ENCODE results near the gene CLEC2A.

CLEC2A gene

DNA sequence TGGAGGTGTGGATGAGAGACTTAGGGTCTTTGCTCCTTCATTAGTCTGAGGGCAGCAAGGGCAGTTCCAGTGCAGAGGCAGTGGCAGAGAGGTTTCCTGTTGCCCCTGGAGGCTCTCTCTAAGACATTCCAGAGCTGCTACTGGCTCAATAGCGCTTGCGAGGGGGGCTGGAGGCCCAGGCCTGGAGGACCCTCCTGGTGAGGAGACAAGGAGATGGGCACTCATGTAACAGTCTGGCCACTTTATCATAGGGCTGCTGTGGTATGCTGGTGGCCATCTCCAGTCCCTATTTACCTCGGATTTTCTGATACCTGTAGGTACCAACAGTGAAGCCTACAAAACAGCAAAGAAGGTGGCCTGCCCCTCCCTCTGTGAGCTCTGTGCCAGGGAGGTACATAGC is 12.7 kb downstream of the CLEC2A start:
- DNase-seq (ENCODE audit: insufficient read length, low spot score): no peak
- no peak for FAIRE-seq
- no peak for TF ChIP-seq POLR2A (IDR thresholded peaks at IDR 0.05; ENCODE audit: low read depth, low read length)

- no peak for TF ChIP-seq POLR2A (IDR thresholded peaks at IDR 0.05; ENCODE audit: low read depth, low read length)
- FAIRE-seq (no peak), DNase-seq (ENCODE audit: insufficient read length, low spot score) (no peak)
Measured at GRCh38 chr12:9911708-9912107, 20.5 kb downstream of the CLEC2A start.

DNA sequence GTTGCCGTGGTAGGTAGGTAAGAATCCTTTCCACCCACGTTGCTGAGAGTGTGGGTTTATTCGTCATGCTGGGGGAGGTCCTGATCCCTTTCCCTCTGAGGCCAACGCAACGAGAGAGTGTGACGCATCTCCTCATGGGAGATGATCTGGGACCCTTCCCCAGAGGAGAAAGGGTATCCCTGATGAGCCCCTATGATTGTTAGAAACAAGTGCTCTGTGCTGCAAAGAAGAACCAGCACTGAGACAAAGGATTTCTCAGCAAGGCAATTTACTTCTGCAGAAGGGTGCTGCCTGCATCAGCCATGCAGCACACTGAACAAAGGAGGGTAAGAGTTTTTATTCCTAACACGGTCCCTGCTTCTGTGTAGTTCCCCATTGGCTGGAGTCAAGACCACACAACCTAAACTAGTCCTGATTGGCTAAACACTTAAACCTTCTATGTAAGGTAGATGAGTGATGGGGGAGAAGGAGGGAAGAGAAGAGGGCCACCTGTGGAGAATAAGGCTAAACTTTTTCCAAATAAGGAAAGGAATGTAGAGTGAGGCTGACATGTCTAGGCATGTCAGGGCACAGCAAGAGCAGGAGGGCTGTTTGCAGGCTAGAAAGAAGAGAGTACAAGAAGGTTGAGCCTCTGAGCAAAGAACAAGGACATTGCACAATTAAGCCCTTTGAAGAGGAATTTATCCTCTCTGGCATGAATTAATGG is 21.3 kb downstream of the CLEC2A start:
- TF ChIP-seq POLR2A (IDR thresholded peaks at IDR 0.05; ENCODE audit: low read depth, low read length): no peak

GRCh38 chr12:9909724-9910123 is 22.4 kb downstream of the CLEC2A start:
- no peak for TF ChIP-seq POLR2A (IDR thresholded peaks at IDR 0.05; ENCODE audit: low read depth, low read length)
- DNase-seq (ENCODE audit: insufficient read length, low spot score) (no peak), FAIRE-seq (no peak)

More for the DNA sequence above, 21.3 kb downstream of the CLEC2A start:
- DNase-seq (ENCODE audit: insufficient read length, low spot score) (no peak), FAIRE-seq (no peak)

DNA sequence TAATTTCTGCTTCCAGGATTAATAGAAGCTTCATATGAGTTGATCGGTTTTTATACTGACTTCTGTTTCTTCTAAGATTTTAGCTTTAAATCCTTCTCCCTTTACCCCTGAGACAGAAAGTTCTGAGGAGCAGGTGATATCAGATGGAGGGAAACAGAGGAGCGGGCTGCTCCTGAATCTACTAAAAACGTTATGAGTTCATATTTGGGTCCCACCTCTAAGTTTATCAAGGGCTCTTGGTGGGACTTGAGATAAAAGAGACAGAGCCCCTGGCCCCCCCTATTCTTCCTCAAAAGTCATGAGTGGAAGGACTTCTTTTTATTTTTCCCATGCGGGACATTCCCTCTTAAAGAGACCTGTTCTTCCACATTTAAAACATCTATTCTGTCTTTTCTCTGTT is 23.8 kb downstream of the CLEC2A start:
- DNase-seq (ENCODE audit: insufficient read length, low spot score) (no peak), FAIRE-seq (no peak)
- no peak for TF ChIP-seq POLR2A (IDR thresholded peaks at IDR 0.05; ENCODE audit: low read depth, low read length)

DNA sequence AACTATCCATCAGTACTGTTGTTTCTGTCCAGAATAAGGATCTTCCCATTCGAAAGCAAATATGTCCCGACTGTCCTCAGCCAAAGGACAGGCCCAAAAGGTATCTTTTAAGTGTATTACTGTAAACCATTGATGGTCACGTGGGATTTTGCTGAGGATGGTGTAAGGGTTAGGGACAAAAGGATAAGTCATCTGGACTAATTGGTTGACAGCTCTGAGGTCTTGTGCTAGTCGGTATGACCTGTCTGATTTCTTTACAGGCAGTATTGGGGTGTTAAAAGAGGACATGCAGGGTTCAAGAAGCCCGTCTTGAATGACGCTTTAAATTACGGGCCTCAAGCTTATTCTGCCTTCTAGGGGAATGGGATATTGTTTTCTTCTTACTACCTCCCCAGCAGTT is 24.4 kb downstream of the CLEC2A start:
- no peak for DNase-seq (ENCODE audit: insufficient read length, low spot score)
- FAIRE-seq: no peak
- no peak for TF ChIP-seq POLR2A (IDR thresholded peaks at IDR 0.05; ENCODE audit: low read depth, low read length)

GRCh38 chr12:9906873-9907272 is 25.3 kb downstream of the CLEC2A start:
- FAIRE-seq (no peak), DNase-seq (ENCODE audit: insufficient read length, low spot score) (no peak)
- TF ChIP-seq POLR2A (IDR thresholded peaks at IDR 0.05; ENCODE audit: low read depth, low read length): no peak

DNA sequence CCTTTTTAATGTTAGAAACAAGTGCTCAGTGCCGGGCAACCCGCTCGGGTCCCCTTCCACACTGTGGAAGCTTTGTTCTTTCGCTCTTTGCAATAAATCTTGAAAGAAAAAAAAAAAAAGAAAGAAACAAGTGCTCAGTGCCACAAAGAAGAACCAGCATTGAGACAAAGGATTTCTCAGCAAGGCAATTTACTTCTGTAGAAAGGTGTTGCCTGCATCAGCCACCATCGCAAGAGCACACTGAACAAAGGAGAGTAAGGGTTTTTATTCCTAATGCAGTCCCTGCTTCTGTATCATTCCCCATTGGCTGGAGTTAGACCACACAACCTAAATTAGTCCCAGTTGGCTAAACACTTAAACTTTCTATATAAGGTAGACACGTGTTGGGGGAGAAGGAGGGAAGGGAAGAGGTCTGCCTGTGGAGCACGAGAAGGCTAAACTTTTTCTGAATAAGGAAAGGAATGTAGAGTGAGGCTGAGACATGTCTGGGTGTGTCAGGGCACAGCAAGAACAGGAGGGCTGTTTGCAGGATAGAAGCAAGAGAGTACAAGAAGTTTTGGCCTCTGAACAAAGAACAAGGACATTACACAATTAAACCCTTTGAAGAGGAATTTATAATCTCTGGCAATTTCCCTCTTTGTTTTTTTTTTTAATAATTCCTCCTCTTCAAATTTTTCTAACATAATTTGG is 29.5 kb downstream of the CLEC2A start:
- FAIRE-seq (no peak), DNase-seq (ENCODE audit: insufficient read length, low spot score) (no peak)
- no peak for TF ChIP-seq POLR2A (IDR thresholded peaks at IDR 0.05; ENCODE audit: low read depth, low read length)

- no peak for FAIRE-seq
- no peak for TF ChIP-seq POLR2A (IDR thresholded peaks at IDR 0.05; ENCODE audit: low read depth, low read length)
- DNase-seq (ENCODE audit: insufficient read length, low spot score): no peak
Measured at GRCh38 chr12:9900930-9901329, 31.2 kb downstream of the CLEC2A start.

DNA sequence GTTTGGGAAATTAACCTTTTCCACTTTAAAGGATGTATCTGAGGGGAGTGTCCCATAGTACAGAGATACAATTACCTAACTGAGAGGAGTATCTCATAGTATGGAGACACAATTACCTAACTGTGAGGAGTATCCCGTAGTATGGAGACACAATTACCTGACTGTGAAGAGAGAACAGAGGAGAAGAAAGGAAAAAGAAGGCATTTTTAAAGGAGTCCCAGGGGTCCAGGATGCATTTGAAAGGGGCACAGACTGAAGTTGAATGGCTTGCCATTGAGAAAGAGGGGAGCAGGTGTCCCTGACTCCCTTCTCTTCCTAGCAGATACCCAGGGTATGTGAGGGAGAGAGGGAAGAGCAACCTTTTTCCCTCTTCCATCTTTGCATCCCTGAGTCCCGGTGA is 33.0 kb downstream of the CLEC2A start:
- DNase-seq (ENCODE audit: insufficient read length, low spot score) (no peak), FAIRE-seq (no peak)
- TF ChIP-seq POLR2A (IDR thresholded peaks at IDR 0.05; ENCODE audit: low read depth, low read length): no peak

DNA sequence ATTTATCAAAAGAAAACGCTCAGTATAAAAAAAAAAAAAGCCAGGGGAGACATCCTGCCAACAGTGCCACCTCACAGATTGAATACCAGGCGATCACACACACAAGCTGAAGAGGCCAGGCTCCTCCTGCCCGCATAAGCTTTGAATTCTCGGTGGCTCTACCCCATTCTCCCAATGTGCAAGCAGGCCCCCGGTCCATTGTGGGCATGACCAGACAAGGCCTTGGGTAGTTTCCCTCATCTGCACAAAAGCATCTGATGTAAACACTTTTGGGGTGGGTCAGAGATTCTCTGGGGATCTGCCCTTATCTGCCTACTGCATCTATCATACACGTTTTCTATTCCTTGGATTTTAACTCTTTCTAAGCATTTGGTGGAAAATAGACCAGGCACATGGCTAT is 34.6 kb downstream of the CLEC2A start:
- FAIRE-seq: no peak
- no peak for DNase-seq (ENCODE audit: insufficient read length, low spot score)

DNA sequence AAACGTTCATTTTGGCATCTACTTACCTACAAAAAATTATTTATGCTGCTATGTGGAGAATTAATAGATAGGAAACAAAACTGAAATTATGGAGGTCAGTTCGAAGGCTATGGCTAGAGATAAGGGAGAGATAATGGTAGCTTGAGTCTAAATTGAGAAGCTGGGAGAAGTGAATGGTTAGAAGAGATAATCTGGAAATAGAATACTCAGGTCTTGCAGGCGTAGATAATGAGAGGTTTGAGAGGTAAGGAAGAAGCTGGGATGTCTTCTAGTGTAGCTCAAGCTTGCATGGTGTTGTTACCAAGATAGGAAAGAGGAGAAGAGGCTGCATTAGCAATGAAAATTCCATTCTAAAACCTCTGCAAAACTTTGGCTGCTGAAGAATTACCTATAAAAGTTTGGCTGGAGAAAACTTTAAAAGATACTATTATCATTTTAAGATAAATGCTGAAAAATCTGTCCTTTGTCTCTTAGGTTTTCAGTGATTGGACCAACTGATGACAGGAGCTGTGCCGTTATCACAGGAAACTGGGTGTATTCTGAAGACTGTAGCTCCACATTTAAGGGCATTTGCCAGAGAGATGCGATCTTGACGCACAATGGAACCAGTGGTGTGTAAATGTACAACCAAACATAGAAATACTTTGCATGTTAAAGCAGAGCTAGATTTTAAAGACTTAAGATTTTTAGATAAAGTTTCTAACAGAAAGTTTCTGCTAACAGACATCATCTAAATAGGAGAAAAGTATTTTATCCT is 36.8 kb downstream of the CLEC2A start:
- no peak for FAIRE-seq
- no peak for DNase-seq (ENCODE audit: insufficient read length, low spot score)

More for the DNA sequence above, 34.6 kb downstream of the CLEC2A start:
- TF ChIP-seq POLR2A (IDR thresholded peaks at IDR 0.05; ENCODE audit: low read depth, low read length): no peak

GRCh38 chr12:9888665-9889273 is 43.4 kb downstream of the CLEC2A start:
- DNase-seq (ENCODE audit: insufficient read length, low spot score) (no peak), FAIRE-seq (peak; percentile 15)
- TF ChIP-seq POLR2A (IDR thresholded peaks at IDR 0.05; ENCODE audit: low read depth, low read length): no peak

More for the DNA sequence above, 36.8 kb downstream of the CLEC2A start:
- no peak for TF ChIP-seq POLR2A (IDR thresholded peaks at IDR 0.05; ENCODE audit: low read depth, low read length)

DNA sequence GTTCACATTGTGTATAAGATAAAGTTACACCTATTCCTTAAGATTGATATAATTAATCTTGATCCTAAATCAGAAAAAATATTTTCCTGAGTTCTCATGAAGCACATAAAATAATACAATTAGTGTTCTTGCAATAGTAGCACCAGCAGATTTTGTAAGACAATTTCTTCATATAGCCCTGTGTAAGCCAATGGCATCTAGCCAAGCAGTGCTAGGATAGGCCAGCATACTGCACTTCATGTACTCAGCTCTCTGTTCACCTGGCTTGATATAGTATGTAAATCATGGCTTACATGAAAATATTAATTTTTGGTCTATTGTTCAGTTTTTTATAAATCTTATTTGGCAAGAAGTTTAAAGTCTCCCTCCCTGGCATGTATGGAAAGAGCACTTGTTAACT is 49.0 kb downstream of the CLEC2A start:
- no peak for FAIRE-seq
- TF ChIP-seq POLR2A (IDR thresholded peaks at IDR 0.05; ENCODE audit: low read depth, low read length): no peak
- no peak for DNase-seq (ENCODE audit: insufficient read length, low spot score)

Data from H54 (cell line).